NCI-H2196 treated with DMSO at 0.1 percent for 48 hours (cell line): ENCODE data around the gene STIP1.

Source experiments
- DNase-seq: peaks from one replicate; lab custom pipeline; 2025; ENCODE audit not compliant: unreplicated experiment; lab: John Stamatoyannopoulos, UW

Gene STIP1

DNA sequence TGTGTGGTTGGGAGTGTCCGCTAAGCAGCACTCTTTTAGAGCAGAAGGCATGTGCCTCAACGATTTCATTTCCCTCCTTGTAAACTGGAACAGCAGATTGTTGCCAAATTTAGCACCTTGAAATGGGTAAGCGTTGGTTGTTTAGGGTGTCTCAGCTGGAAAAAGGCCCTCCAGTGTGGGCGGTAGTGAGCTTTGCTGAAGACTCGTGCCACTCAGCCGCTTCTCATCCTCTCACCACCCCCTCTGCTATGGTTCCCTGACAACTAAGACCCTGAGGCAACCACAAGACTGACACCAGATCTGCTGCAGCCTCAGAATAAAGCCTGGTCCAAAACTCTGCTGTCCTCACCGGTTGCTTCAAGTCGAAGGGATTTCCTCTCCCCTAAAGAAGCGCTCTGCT is 10.7 kb downstream of the STIP1 start:
- DNase-seq: no peak

DNA sequence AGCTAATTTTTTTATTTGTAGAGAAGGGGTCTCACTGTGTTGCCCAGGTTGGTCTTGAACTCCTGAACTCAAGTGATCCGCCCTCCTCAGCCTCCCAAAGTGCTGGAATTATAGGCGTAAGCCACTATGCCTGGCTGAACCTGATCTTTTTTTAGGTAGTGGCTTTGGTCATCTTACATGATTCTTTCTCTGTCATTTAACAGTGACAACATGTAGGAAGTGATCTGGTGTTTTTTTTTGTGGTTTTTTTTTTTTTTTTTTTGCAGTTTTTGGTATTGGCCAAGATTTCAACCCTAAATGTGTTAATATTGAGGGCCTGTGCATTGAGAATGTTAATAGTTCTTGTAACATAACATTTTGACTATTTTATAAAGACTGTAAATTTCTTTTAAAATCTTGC is 12.5 kb downstream of the STIP1 start:
- no peak for DNase-seq

DNA sequence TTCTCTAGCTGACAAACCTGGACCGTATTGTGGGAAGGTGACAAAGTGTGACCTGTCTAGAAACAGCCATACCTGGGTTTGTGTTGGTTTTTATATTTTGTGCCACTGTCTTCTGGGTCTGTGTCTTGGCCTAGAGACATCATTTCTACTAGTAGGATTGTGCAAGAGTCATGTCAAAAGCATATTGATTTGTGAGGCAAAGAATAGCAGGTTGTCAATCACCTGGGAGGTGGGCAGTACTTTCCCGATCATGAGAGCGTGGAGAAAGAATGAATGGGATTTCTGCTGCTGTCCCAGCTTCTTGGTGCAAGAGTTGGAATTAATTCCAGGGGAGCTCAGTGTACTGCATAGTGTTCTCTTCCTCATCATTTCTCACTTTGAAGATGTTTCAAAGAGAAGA is 15.6 kb downstream of the STIP1 start:
- no peak for DNase-seq

DNA sequence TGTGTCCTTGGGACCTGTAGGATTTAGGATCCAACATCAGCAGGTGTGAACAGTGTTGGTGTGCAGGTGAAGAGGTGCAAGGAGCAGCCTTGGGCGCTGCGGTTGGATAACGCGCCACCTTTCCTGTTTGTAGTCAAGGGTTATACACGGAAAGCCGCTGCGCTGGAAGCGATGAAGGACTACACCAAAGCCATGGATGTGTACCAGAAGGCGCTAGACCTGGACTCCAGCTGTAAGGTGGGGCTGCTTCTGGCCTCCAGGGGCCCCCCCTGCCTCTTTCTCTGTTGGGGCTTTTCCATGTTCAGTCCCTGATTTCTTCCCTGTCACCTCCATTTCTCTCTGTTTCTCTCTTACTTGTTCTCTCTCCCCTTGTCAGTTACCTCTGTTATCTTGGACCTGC is 17.0 kb downstream of the STIP1 start:
- no peak for DNase-seq

DNA sequence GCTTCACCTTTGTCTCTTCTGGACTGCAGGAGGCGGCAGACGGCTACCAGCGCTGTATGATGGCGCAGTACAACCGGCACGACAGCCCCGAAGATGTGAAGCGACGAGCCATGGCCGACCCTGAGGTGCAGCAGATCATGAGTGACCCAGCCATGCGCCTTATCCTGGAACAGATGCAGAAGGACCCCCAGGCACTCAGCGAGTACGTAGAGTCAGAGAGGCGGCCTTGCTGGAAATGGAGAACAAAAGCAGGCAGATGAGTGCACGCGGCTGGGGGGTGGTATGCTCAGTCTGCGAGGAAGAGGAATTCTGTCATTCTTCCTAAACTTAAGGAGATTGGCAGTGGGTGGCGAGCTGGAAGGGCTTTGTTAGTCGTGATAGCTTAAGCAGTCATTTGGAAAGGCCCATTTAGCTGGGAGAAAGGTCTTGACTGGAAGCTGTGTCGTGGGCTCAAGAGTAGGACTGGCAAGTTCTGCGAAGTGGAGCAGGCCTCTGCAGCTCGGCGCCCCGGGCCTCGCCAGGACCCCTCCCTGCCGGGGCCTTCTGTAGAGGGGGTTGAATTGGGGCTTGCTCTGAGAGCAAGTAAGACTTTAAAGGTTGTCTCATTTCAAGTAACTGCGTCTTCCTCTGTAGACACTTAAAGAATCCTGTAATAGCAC is 17.6 kb downstream of the STIP1 start:
- no peak for DNase-seq

DNA sequence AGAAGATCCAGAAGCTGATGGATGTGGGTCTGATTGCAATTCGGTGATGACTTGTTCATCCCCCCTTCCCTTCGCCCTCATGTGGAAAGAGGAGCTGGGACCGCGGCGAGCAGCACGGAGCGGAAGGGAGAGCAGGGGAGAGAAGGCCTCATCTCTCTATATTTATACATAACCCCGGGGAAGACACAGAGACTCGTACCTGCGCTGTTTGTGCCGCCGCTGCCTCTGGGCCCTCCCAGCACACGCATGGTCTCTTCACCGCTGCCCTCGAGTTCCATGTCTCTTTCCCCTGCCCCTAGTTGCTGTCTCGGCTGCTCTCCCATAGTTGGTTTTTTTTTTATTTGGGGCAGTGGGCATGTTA is 18.1 kb downstream of the STIP1 start:
- DNase-seq: no peak

- DNase-seq: peak; percentile 70
Measured at GRCh38 chr11:64204464-64204989, 18.6 kb downstream of the STIP1 start.

DNA sequence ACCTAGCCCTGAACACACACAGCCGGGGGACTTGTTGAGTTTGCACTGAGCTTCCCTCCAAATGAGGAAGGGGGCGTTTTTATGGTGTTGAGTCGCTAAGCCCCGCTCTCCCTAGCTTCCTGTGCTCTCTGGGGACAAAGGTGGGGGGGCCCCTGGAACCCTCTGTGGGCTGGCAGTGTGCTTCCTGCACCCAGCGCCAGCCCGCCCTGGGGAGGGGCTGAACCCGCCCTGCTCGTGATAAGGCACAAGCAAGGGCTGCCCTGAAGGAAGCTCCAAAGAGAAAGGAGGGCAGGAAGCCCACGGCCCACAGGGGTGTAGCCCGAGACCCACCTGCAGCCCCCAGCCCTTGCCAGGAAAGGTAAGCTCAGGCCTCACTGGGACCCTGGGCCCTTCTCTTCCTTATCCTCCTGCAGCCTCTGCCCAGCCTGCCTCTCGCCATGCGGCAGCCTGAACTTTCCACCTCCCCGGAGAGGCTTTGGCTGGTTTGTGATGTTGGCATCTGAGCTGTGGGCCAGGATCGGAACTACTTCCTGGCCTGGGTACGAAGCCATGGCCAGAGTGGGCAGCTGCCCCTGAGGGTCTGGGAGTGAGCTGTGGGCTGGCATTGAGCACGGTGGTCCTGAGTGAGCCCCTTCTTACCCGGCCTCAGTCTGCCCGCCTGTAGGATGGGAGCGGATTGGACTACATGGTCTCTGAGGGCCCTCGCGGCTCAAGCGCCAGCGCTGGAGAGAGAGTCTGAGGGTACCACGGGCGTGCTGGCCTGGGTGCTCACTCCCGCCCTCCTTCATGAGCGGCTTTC is 20.7 kb downstream of the STIP1 start, which contains the start of gene FERMT3:
Gene FERMT3, plus strand, starts transcription at position 265 of the 799 bp plus-strand sequence. CDS start 644 bp downstream, outside the sequence.
- DNase-seq: no peak

DNA sequence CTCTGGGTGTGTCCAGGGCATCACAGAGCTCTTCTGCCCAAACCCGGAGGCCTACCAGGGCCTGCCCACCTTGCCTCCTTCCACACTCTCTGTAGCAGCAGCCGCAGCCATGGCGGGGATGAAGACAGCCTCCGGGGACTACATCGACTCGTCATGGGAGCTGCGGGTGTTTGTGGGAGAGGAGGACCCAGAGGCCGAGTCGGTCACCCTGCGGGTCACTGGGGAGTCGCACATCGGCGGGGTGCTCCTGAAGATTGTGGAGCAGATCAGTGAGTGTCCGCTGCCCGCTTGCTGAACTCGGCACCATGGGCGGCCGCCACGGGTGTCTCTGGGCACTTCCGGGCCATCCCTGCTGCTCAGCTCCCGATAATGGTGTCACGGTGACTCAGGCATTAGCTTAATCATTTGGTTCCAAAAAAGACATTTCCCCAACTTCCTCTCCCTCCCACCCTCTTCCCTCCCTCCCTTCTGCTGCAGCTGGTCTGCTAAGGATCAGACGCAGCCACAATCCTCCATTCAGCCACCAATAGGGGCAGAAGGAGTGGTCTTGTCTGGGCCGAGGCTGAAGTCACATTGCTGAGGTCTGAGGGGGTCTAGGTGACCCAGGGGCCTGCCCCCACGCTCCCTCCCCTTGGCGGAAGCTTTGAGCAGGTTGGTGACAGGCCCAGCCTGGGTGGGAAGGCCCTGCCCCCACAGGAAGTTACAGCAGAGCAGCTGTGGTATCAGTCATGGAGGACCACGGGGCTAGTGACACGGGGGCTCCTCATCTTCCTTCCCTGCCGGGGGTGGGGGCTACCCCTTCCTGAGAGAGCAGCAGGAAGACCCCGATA is 21.5 kb downstream of the STIP1 start:
- no peak for DNase-seq

GRCh38 chr11:64208086-64208795 is 22.3 kb downstream of the STIP1 start:
- no peak for DNase-seq

- DNase-seq: no peak
Measured at GRCh38 chr11:64208796-64209562, 23.0 kb downstream of the STIP1 start.

DNA sequence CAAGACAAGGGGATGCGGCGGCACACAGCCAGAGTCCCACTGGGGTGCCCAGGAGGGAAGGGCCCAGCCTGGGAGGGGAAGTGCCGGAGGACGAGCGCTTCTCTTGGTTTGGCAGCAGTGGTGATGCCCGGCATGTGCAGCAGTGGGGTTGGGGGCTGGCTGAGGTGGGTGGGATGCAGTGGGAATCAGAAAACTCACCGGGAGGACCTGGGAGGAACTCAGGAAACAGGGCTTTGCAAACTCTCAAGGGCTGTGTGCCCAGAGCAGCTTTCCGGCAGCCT is 23.5 kb downstream of the STIP1 start:
- DNase-seq: no peak

DNA sequence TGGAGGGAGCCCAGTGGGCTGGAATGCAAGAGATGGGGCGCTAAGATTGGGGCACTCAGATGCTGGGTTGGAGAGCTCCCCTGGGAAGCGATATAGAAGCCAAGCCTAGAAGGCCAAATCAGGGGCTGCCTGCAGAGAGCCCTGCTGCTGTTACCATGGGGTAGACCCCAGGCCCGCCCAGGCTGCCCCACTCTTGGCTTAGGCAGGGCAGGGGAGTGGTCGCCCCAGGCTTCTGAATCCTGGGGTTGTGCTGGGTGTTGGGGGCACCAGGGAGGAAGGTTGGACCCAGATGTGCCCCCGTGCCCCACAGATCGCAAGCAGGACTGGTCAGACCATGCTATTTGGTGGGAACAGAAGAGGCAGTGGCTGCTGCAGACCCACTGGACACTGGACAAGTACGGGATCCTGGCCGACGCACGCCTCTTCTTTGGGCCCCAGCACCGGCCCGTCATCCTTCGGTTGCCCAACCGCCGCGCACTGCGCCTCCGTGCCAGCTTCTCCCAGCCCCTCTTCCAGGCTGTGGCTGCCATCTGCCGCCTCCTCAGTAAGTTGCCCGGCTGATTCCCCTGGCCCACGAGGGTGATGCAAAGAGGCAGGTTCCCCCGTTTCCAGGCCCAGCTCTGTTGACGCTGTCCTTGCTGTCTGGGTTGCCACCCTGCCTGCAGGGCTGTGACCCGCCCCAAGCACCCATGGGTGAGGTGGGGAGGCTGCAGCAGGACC is 24.5 kb downstream of the STIP1 start:
- DNase-seq: no peak

GRCh38 chr11:64211181-64211872 is 25.4 kb downstream of the STIP1 start:
- DNase-seq: no peak

GRCh38 chr11:64216879-64217278 is 30.9 kb downstream of the STIP1 start:
- no peak for DNase-seq

GRCh38 chr11:64218628-64219353 is 32.8 kb downstream of the STIP1 start:
- DNase-seq: no peak

GRCh38 chr11:64219354-64219684 is 33.3 kb downstream of the STIP1 start:
- no peak for DNase-seq

- no peak for DNase-seq
Measured at GRCh38 chr11:64219755-64220154, 33.8 kb downstream of the STIP1 start.

- DNase-seq: no peak
Measured at GRCh38 chr11:64220271-64220670, 34.3 kb downstream of the STIP1 start.
